Tibial nerve (tissue), 4 donors: Measurements from ENCODE around the gene NINJ2. TPM values are rescaled to one million over a fixed set of nuclear protein-coding genes. Genes with fewer than 3 reads are reported as not detected.

Experiments used
- DNase-seq, 2 donors: peaks; one replicate each; pipeline ENCODE4 v3.0.0-alpha.2; 2019; ENCODE audit warnings: low spot score in 2 of 2
- H3K27ac ChIP-seq, 4 donors: fragments of 200-600 bp; sonication (generic) in 3 of 4; one replicate each; pipeline ENCODE4 v1.5.1; 2017 to 2019; ENCODE audit warnings: mild to moderate bottlenecking in 1 of 4
- H3K27me3 ChIP-seq, 2 donors: fragments of 200-600 bp; sonication (generic) in 1 of 2; one replicate each; pipeline versions ENCODE4 v1.5.1 to v1.6.0; 2017 to 2019
- H3K36me3 ChIP-seq, 3 donors: fragments of 200-600 bp; sonication (generic); one replicate each; pipeline ENCODE4 v1.5.1; 2018 to 2019
- H3K4me1 ChIP-seq, 4 donors: fragments of 200-600 bp; sonication (generic) in 3 of 4; one replicate each; pipeline ENCODE4 v1.5.1; 2017 to 2019
- H3K4me3 ChIP-seq, 4 donors: fragments of 200-600 bp; sonication (generic) in 3 of 4; one replicate each; pipeline ENCODE4 v1.5.1; 2017 to 2019; ENCODE audit warnings: mild to moderate bottlenecking in 1 of 4, moderate library complexity in 1 of 4
- H3K9me3 ChIP-seq, 4 donors: fragments of 200-600 bp; sonication (generic) in 3 of 4; one replicate each; pipeline ENCODE4 v1.5.1; 2017 to 2019
- EP300 ChIP-seq, 2 donors: sonication (generic); formaldehyde crosslinking; IDR thresholded peaks; one replicate each; pipeline ENCODE4 v1.6.1; 2017; ENCODE audit warnings: antibody characterized with exemption in 2 of 2, mild to moderate bottlenecking in 1 of 2
- POLR2A ChIP-seq, 2 donors: fragments of 450-650 bp; IDR thresholded peaks; one replicate each; pipeline ENCODE4 v1.6.1; 2017; ENCODE audit warnings: antibody characterized with exemption in 2 of 2, mild to moderate bottlenecking in 2 of 2, moderate library complexity in 2 of 2
- WGBS, 2 donors: methylation state at CpG; one replicate each; pipeline ENCODE4 v1.1.5; 2018; 5-methylcytosine and 5-hydroxymethylcytosine counted together
- total RNA-seq, 4 donors: library from RNA; depleted of rRNA; stranded (reverse); fragments of >200 nt; gene quantifications; one replicate each; pipeline ENCODE4 v1.1.0, GENCODE V29; 2016
- TF ChIP-seq, protein P1 (sequence below), 5 experiments: fragments of 200-600 bp in 3 of 5; fragments of 450-650 bp in 2 of 5; sonication (generic) in 3 of 5; IDR thresholded peaks; one replicate each; pipeline ENCODE4 v1.5.1; 2016 to 2019; ENCODE audit warnings: antibody characterized with exemption in 5 of 5, mild to moderate bottlenecking in 3 of 5, moderate library complexity in 2 of 5

NINJ2 gene
- total RNA-seq, 4 donors from 2014 or later = 8.4 to 17.7 (median 12.6) TPM

DNA sequence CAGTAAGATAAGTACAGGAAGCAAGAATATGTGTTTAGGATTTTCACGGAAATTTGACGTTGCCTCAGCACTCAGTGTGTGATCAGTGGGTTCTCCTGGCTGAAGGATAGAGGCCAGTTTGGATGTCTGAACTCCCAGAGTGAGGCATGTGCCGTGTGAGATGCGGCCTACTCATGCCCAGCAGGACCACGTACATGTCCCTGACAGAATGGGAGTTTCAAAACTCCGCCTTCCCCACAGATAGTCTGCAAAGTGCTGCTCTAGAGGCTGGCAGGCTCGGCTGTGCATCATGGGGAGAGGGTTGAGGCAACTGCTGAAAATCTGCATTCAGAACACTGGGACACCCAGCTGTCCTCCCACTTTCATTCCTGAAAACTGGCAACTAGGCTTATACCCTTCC is 58.3 kb downstream of the NINJ2 start:
- no peaks in the 10 kb centered on the region for H3K36me3 ChIP-seq
- TF ChIP-seq, protein P1, sequence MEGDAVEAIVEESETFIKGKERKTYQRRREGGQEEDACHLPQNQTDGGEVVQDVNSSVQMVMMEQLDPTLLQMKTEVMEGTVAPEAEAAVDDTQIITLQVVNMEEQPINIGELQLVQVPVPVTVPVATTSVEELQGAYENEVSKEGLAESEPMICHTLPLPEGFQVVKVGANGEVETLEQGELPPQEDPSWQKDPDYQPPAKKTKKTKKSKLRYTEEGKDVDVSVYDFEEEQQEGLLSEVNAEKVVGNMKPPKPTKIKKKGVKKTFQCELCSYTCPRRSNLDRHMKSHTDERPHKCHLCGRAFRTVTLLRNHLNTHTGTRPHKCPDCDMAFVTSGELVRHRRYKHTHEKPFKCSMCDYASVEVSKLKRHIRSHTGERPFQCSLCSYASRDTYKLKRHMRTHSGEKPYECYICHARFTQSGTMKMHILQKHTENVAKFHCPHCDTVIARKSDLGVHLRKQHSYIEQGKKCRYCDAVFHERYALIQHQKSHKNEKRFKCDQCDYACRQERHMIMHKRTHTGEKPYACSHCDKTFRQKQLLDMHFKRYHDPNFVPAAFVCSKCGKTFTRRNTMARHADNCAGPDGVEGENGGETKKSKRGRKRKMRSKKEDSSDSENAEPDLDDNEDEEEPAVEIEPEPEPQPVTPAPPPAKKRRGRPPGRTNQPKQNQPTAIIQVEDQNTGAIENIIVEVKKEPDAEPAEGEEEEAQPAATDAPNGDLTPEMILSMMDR (IDR thresholded peaks at IDR 0.05) = no peak
- no peak for TF ChIP-seq POLR2A (IDR thresholded peaks at IDR 0.05)
- TF ChIP-seq EP300 (IDR thresholded peaks at IDR 0.05) = no peak
- H3K4me1 ChIP-seq = peaks cover 0 to 10% (median under 1%) of the 10 kb centered on the region in 4 donors
- no peaks in the 10 kb centered on the region for H3K9me3 ChIP-seq
- H3K4me3 ChIP-seq = no peak overlapping the region
- no peak for DNase-seq
- no peak overlapping the region for H3K27ac ChIP-seq
- H3K27me3 ChIP-seq = no peaks in the 10 kb centered on the region
- 79 to 86% methylated on average over 7 of the region's 7 CpGs for WGBS, 2 donors

DNA sequence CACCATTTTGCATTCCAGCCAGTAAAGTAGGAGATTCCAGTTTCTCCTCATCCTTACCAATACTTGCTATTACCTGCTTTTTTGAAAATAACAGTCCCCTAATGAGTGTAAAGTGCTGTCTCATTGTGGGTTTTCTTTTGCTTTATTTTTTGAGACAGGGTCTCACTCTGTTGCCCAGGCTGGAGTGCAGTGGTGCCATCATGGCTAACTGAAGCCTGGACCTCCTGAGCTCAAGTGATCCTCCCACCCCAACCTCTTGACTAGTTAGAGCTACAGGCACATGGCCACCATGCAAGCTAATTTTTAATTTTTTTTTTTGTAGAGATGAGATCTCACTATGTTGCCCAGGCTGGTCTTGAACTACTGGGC is 60.6 kb downstream of the NINJ2 start:
- no peak for TF ChIP-seq EP300 (IDR thresholded peaks at IDR 0.05)
- no peak for TF ChIP-seq POLR2A (IDR thresholded peaks at IDR 0.05)
- TF ChIP-seq, protein P1 (IDR thresholded peaks at IDR 0.05) = no peak
- no peak overlapping the region for H3K4me3 ChIP-seq
- no peaks in the 10 kb centered on the region for H3K9me3 ChIP-seq
- H3K36me3 ChIP-seq = no peaks in the 10 kb centered on the region
- no peak for DNase-seq
- H3K27ac ChIP-seq = no peak overlapping the region
- H3K27me3 ChIP-seq = no peaks in the 10 kb centered on the region
- peaks cover 0 to under 1% (median 0%) of the 10 kb centered on the region in 4 donors for H3K4me1 ChIP-seq

DNA sequence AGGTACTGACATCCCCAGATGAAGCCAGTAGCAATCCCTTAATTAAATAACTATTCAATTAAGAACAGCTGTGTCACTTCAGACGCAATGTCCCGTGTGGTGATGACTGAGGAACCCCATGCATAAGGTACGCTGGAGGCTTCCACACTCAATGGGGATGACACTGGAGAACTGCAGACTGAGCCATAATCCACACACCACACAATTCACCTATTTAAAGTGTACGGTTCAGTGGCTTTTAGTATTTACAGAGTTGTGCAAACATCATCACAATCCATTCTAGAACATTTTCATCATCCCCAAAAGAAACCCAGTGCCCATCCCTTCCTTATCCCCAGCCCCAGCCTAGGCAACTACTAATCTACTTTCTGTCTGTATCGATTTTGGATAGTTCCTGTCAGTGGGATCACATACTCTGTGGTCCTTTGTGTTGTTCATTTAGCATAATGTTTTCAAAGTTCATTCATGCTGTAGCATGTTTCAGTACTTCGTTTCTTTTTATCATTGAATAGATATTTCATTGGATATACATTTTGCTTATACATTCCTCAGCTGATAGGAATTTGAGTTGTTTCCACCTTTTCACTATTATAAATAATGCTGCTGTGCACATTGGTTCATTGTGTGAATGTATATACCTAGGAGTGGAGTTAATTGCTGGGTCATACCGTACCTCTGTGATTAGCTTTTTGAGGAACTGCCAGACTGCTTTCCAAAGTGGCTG is 61.1 kb downstream of the NINJ2 start:
- H3K9me3 ChIP-seq = no peaks in the 10 kb centered on the region
- no peaks in the 10 kb centered on the region for H3K4me1 ChIP-seq
- DNase-seq = no peak
- TF ChIP-seq, protein P1 (IDR thresholded peaks at IDR 0.05) = no peak
- TF ChIP-seq EP300 (IDR thresholded peaks at IDR 0.05) = no peak
- TF ChIP-seq POLR2A (IDR thresholded peaks at IDR 0.05) = no peak
- H3K4me3 ChIP-seq = no peak overlapping the region
- no peaks in the 10 kb centered on the region for H3K27me3 ChIP-seq
- WGBS, 2 donors = 78 to 83% methylated on average over 7 of the region's 7 CpGs
- no peak overlapping the region for H3K27ac ChIP-seq
- no peaks in the 10 kb centered on the region for H3K36me3 ChIP-seq

DNA sequence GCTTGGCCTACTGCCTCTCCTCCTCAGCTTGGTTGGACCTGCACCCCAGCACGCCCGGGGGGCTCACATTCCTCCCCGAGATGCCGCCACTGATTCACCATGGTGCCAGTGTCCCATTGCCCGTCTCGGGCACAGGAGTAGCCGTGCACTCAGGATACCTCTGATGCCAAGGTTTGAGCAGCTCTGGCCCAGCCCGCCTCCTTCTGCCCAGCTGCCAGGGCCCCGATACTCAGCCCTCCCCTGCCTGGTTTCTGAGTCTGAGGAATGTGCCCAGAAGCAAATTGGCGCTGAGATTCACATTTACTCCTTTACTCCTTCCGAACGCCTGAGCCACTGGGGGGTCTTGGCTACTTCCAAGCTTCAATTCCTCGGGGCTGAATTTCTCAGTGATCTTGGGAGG is 63.5 kb downstream of the NINJ2 start:
- Histone ChIP-seq H3K36me3 (no peaks in the 10 kb centered on the region), H3K4me3 (no peak overlapping the region), H3K27me3 (no peaks in the 10 kb centered on the region), H3K9me3 (no peaks in the 10 kb centered on the region), H3K27ac (no peak overlapping the region), H3K4me1 (no peaks in the 10 kb centered on the region)
- DNase-seq = no peak
- no peak for TF ChIP-seq EP300 (IDR thresholded peaks at IDR 0.05)
- TF ChIP-seq, protein P1 (IDR thresholded peaks at IDR 0.05) = no peak
- no peak for TF ChIP-seq POLR2A (IDR thresholded peaks at IDR 0.05)
- 83 to 90% methylated on average over 9 to 13 of the region's 13 CpGs for WGBS, 2 donors

DNA sequence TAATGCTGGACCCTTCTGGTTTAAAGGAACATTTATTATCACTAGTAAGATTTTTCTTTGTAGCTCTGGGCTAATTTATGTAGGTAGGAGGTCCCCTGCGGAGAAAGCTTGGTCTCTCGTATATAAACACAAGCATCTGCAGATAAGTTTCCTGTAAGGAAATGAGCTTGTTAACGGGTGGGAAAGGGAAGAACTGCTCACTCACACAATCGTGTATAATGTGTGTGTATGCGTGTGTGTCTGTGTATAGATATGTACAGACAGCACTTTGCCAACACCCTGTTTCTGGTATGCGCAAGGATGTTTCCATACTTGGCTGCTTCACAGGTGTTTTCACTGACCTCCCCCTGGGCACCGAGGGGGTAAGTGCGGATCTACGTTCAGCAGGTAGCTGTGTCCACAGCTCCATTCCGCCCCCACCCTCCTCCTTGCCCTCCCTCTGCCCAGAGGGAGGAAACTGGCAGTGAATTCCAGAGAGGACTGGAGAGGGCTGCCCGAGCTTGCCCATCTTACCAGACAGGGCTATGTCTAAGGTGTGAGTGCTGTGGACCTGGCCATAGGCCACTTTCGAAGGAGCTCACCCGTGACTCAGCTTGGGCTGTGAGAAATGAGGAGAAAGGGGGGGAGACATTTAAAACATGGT is 65.2 kb downstream of the NINJ2 start:
- H3K4me3 ChIP-seq = no peak overlapping the region
- no peaks in the 10 kb centered on the region for H3K36me3 ChIP-seq
- no peaks in the 10 kb centered on the region for H3K27me3 ChIP-seq
- H3K9me3 ChIP-seq = no peaks in the 10 kb centered on the region
- H3K4me1 ChIP-seq = no peaks in the 10 kb centered on the region
- H3K27ac ChIP-seq = no peak overlapping the region
- TF ChIP-seq EP300 (IDR thresholded peaks at IDR 0.05) (no peak), POLR2A (IDR thresholded peaks at IDR 0.05) (no peak)
- TF ChIP-seq, protein P1 (IDR thresholded peaks at IDR 0.05) = no peak
- WGBS, 2 donors = 64 to 71% methylated on average over 13 of the region's 13 CpGs
- no peak for DNase-seq
